Measurements from ENCODE around the gene HSCB. TPM values are rescaled to one million over a fixed set of nuclear protein-coding genes. Genes with fewer than 3 reads are reported as not detected.

HSCB gene
- total RNA-seq, 2 donors from 2014 or later, result 17.7 to 22.4 TPM

DNA sequence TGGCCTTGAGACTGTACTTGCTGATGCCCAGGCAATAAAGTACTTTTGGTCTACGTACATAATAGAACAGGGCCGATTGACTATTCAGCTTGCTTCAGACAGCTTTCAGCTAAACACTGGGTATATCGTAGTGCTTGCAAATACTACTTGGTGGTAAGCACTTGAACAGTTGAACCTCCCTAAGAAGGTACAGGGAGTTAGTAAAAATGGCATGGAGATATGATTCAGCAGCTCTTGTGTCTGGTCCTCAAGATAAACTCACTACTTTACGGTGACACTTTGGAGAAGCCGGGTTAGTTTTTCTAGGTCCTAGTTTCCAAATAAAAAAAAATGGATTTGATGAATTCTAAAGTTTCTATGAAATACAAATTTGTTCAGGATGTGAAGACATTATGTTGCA, 38.0 kb downstream of the HSCB start:
- H3K27me3 Mint-ChIP-seq (ENCODE audit: insufficient read depth), result no peaks in the 10 kb centered on the region
- H3K4me3 ChIP-seq (ENCODE audit: low read length), result no peak overlapping the region
- no peaks in the 10 kb centered on the region for H3K9me3 ChIP-seq (ENCODE audit: control insufficient read depth, low read length)
- no peak overlapping the region for H3K4me3 Mint-ChIP-seq
- no peak overlapping the region for H3K27ac ChIP-seq (ENCODE audit: low read depth, low read length)
- H3K36me3 Mint-ChIP-seq (ENCODE audit: low read depth), result peaks cover 59% of the 10 kb centered on the region
- no peak overlapping the region for H3K9ac ChIP-seq (ENCODE audit: extremely low read depth, low read length, poor library complexity, severe bottlenecking)
- H3K9me3 Mint-ChIP-seq, result no peaks in the 10 kb centered on the region
- WGBS, 2 experiments (ENCODE audit: insufficient coverage in 1 of 2, insufficient read length in 1 of 2), result 96% methylated on average over 5 of the region's 5 CpGs
- peaks cover 60% of the 10 kb centered on the region for H3K36me3 ChIP-seq (ENCODE audit: control insufficient read depth, insufficient read depth, low read length)
- no peaks in the 10 kb centered on the region for H3K27me3 ChIP-seq (ENCODE audit: control insufficient read depth, insufficient read depth, low read length, poor library complexity, severe bottlenecking)
- no peak overlapping the region for H3K27ac Mint-ChIP-seq
- peaks cover 8% of the 10 kb centered on the region for H3K4me1 ChIP-seq (ENCODE audit: control insufficient read depth, insufficient read depth, low read length)
- DNase-seq, result no peak
- peaks cover 10% of the 10 kb centered on the region for H3K4me1 Mint-ChIP-seq
- TF ChIP-seq, protein P1, sequence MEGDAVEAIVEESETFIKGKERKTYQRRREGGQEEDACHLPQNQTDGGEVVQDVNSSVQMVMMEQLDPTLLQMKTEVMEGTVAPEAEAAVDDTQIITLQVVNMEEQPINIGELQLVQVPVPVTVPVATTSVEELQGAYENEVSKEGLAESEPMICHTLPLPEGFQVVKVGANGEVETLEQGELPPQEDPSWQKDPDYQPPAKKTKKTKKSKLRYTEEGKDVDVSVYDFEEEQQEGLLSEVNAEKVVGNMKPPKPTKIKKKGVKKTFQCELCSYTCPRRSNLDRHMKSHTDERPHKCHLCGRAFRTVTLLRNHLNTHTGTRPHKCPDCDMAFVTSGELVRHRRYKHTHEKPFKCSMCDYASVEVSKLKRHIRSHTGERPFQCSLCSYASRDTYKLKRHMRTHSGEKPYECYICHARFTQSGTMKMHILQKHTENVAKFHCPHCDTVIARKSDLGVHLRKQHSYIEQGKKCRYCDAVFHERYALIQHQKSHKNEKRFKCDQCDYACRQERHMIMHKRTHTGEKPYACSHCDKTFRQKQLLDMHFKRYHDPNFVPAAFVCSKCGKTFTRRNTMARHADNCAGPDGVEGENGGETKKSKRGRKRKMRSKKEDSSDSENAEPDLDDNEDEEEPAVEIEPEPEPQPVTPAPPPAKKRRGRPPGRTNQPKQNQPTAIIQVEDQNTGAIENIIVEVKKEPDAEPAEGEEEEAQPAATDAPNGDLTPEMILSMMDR (conservative IDR thresholded peaks at IDR 0.05), result no peak

GRCh38 chr22:28780296-28780695, 38.5 kb downstream of the HSCB start:
- H3K27ac Mint-ChIP-seq, result no peak overlapping the region
- no peaks in the 10 kb centered on the region for H3K27me3 ChIP-seq (ENCODE audit: control insufficient read depth, insufficient read depth, low read length, poor library complexity, severe bottlenecking)
- H3K36me3 ChIP-seq (ENCODE audit: control insufficient read depth, insufficient read depth, low read length), result peaks cover 59% of the 10 kb centered on the region
- TF ChIP-seq, protein P1 (conservative IDR thresholded peaks at IDR 0.05), result no peak
- peaks cover 10% of the 10 kb centered on the region for H3K4me1 Mint-ChIP-seq
- no peaks in the 10 kb centered on the region for H3K9me3 ChIP-seq (ENCODE audit: control insufficient read depth, low read length)
- no peak overlapping the region for H3K27ac ChIP-seq (ENCODE audit: low read depth, low read length)
- no peaks in the 10 kb centered on the region for H3K9me3 Mint-ChIP-seq
- H3K36me3 Mint-ChIP-seq (ENCODE audit: low read depth), result peaks cover 61% of the 10 kb centered on the region
- no peak overlapping the region for H3K9ac ChIP-seq (ENCODE audit: extremely low read depth, low read length, poor library complexity, severe bottlenecking)
- H3K4me3 Mint-ChIP-seq, result no peak overlapping the region
- DNase-seq, result no peak
- peaks cover 8% of the 10 kb centered on the region for H3K4me1 ChIP-seq (ENCODE audit: control insufficient read depth, insufficient read depth, low read length)
- H3K27me3 Mint-ChIP-seq (ENCODE audit: insufficient read depth), result no peaks in the 10 kb centered on the region
- WGBS, 2 experiments (ENCODE audit: insufficient coverage in 1 of 2, insufficient read length in 1 of 2), result 89 to 92% methylated on average over 1 of the region's 1 CpG
- H3K4me3 ChIP-seq (ENCODE audit: low read length), result no peak overlapping the region

DNA sequence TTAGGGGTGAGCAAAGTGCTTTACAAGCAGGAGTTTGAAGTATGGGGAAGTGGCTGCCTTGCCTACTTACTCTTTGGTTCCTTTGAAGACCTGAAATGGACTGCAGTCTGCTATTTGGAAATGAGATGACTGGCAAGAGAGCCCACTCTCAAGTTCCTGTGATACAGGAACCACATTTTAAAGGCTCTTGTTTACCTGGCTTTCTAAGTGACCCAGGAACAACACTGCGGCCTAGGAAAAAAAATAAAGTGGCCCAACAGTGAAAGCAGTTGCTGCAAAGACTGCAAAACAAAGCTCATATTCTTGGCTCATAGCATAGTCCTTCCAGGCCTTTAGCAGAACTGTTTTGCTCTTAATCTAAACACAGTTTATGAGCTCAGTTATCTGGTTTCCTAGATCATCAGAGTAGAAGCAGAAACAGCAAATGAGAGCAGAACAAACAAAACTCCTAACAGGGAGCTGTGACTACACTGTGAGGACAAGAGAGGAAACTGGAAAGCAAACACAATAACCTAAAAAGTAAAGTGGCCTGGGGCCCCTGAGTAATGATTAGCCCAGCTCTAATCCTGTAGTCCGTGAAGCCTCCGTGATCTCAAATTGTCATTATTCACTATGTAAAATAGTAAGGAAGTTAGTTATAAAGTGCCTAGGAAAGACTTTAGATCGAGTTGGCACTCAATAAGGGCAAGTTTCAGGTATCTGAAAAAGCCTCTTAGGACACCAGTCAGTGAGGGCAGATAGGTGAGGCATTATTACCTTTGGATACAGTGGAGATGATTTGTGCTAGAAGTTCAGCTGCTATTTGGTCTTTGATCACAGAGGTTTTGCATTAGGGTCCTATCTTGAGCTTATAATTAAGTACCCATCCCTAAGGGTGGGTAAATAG, 42.2 kb downstream of the HSCB start:
- peaks cover 68% of the 10 kb centered on the region for H3K36me3 Mint-ChIP-seq (ENCODE audit: low read depth)
- H3K27me3 Mint-ChIP-seq (ENCODE audit: insufficient read depth), result no peaks in the 10 kb centered on the region
- no peaks in the 10 kb centered on the region for H3K9me3 ChIP-seq (ENCODE audit: control insufficient read depth, low read length)
- 95 to 96% methylated on average over 4 of the region's 4 CpGs for WGBS, 2 experiments (ENCODE audit: insufficient coverage in 1 of 2, insufficient read length in 1 of 2)
- peaks cover 8% of the 10 kb centered on the region for H3K4me1 ChIP-seq (ENCODE audit: control insufficient read depth, insufficient read depth, low read length)
- H3K27ac Mint-ChIP-seq, result peak overlapping the region; percentile 72
- no peak overlapping the region for H3K4me3 Mint-ChIP-seq
- H3K9me3 Mint-ChIP-seq, result no peaks in the 10 kb centered on the region
- peaks cover 81% of the 10 kb centered on the region for H3K36me3 ChIP-seq (ENCODE audit: control insufficient read depth, insufficient read depth, low read length)
- H3K4me3 ChIP-seq (ENCODE audit: low read length), result peak overlapping the region; percentile 23
- H3K27me3 ChIP-seq (ENCODE audit: control insufficient read depth, insufficient read depth, low read length, poor library complexity, severe bottlenecking), result no peaks in the 10 kb centered on the region
- peaks cover 10% of the 10 kb centered on the region for H3K4me1 Mint-ChIP-seq
- TF ChIP-seq, protein P1 (conservative IDR thresholded peaks at IDR 0.05), result no peak
- no peak overlapping the region for H3K9ac ChIP-seq (ENCODE audit: extremely low read depth, low read length, poor library complexity, severe bottlenecking)
- DNase-seq, result no peak
- peak overlapping the region; percentile 8 for H3K27ac ChIP-seq (ENCODE audit: low read depth, low read length)

Data from endodermal cell (in vitro differentiated cells).